ENCODE measurements around the gene PACRG. TPM values are rescaled to one million over a fixed set of nuclear protein-coding genes. Genes with fewer than 3 reads are reported as not detected.
"Not testable (repeated sequence)": the region's sequence is repeated elsewhere in the genome, so short reads cannot be mapped to it uniquely, and the experiment has no call there.

Gene PACRG
- 10 to 100 TPM in 1 of 7 donors, 1 to 10 TPM in 6; 2.9 to 33.1 (median 3.8) TPM for total RNA-seq
- polyA plus RNA-seq, result 1 to 10 TPM; 2.5 to 4.5 TPM
- long read RNA-seq, donor 1, result 0 reads
- long read RNA-seq, donor 2, partial matches to known transcripts, result 7 of 8 reads
- long read RNA-seq, donor 2, other reads (novel, unspliced or antisense), result 0 of 8 reads
- long read RNA-seq, donor 3, result 0 reads

DNA sequence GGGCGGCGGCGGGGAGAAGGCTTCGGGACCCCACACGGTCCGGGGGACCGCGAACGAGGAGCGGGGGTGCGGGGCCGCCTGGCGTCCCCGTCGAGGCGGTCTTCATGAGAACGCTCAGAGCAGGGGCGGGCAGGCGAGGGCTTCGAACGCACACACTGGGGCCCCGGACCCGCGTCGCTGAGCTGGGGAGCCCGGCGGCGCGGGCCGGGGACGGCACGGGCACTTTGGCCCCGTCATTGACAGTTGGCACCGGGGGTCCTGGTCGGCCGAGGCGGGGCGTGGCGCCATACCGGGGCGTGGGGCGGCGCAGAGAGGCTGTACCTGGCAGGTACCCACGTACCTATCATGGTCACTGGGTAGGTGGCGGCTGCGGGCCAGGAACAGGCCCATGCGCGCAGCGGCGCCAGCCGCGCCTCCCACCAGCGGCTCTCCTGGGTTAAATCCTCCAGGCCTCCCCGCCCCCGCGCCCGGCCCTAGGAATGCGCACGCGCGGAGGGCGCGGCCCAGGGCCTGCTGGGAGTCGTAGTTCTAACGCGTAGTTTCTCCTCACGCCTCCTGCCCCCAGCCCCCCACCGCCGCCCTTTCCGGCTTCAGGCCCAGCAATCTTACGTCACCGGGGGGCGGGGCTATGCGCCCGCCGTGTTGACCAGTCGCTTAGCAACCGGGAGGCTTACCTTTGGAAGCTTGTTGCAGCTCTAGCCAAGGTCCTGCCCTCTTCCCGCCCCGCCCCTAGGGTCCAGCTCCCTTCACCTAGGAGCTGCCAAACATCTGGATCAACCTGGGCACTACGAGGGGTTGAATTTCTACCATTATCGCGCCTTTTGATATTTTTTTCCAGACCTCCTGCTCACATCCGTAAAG, at the start of gene PACRG, which contains the start of gene PRKN:
PACRG (plus strand) TSS at position 653 of the 861 bp plus-strand sequence.
PRKN (minus strand) TSS at position 445 of the 861 bp plus-strand sequence.
- peak within 1 kb of the TSS; percentile 58 to 88 for H3K27ac ChIP-seq
- 0 to 1% (median 0%) methylated on average over 53 to 84 of the region's 84 CpGs for WGBS, 3 donors

DNA sequence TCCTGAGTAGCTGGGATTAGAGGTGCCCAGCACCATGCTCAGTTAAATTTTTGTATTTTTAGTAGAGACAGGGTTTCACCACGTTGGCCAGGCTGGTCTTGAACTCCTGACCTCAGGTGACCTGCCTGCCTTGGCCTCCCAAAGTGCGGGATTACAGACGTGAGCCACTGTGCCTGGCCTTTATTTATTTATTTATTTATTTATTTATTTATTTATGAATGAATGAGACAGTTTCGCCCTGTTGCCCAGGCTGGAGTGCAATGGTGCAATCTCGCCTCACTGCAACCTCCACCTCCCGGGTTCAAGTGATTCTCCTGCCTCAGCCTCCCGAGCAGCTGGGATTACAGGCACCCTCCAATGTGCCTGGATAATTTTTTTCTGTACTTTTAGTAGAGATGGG, 48.9 kb upstream of the PACRG start:
- intact Hi-C loops (cut with DNase I); H3K27me3 ChIP-seq; DNase-seq; H3K27ac ChIP-seq; H3K36me3 ChIP-seq; H3K4me1 ChIP-seq (ENCODE audit: insufficient read depth); H3K4me3 ChIP-seq; H3K9me3 ChIP-seq: not testable (repeated sequence)
- WGBS, 3 donors, result 92 to 93% (median 92%) methylated on average over 7 of the region's 7 CpGs

More for the DNA sequence above, at the start of gene PACRG, which contains the start of gene PRKN:
- Histone ChIP-seq H3K27me3 (no peaks in the 10 kb centered on the region), H3K9me3 (no peaks in the 10 kb centered on the region), H3K4me3 (peak within 1 kb of the TSS; percentile 87), H3K36me3 (no peaks in the 10 kb centered on the region), H3K4me1 (ENCODE audit: insufficient read depth) (no peaks in the 10 kb centered on the region)
- DNase-seq, result peak; percentile 99 to 100 (median 100)
- intact Hi-C loops (cut with DNase I), result no loop called here
- TF ChIP-seq EP300 (IDR thresholded peaks at IDR 0.05) (peak; percentile 48), POLR2A (IDR thresholded peaks at IDR 0.05) (peak; percentile 94)
- TF ChIP-seq, protein P1, sequence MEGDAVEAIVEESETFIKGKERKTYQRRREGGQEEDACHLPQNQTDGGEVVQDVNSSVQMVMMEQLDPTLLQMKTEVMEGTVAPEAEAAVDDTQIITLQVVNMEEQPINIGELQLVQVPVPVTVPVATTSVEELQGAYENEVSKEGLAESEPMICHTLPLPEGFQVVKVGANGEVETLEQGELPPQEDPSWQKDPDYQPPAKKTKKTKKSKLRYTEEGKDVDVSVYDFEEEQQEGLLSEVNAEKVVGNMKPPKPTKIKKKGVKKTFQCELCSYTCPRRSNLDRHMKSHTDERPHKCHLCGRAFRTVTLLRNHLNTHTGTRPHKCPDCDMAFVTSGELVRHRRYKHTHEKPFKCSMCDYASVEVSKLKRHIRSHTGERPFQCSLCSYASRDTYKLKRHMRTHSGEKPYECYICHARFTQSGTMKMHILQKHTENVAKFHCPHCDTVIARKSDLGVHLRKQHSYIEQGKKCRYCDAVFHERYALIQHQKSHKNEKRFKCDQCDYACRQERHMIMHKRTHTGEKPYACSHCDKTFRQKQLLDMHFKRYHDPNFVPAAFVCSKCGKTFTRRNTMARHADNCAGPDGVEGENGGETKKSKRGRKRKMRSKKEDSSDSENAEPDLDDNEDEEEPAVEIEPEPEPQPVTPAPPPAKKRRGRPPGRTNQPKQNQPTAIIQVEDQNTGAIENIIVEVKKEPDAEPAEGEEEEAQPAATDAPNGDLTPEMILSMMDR (IDR thresholded peaks at IDR 0.05), result peak in 1 of 3 donors; percentile 18

DNA sequence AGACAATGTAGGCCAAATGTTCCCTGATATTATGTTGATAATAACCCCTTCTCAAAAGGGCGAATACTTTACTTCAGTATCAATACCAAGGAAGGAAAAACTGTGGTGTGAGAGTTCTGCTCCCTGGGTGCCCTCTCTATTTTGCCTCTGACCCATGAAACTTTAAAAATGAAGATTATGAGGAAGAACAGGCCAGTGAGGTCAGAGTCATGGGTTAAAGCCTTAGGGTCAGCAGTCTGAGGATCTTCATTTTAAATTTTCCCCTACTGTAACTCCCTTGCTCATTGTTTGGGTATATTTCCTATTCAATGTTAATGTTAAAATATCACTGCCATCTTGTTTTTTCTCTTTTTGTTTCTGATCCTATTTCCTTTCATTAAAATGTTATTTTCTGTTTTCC, 48.1 kb upstream of the PACRG start:
- WGBS, 3 donors, result 85 to 97% (median 89%) methylated on average over 1 of the region's 1 CpG
- no peak for DNase-seq
- no peak overlapping the region for H3K4me3 ChIP-seq
- H3K9me3 ChIP-seq, result no peaks in the 10 kb centered on the region
- no peaks in the 10 kb centered on the region for H3K27me3 ChIP-seq
- TF ChIP-seq EP300 (IDR thresholded peaks at IDR 0.05) (no peak), POLR2A (IDR thresholded peaks at IDR 0.05) (no peak)
- TF ChIP-seq, protein P1 (IDR thresholded peaks at IDR 0.05), result no peak
- no peak overlapping the region for H3K27ac ChIP-seq
- H3K4me1 ChIP-seq (ENCODE audit: insufficient read depth), result no peaks in the 10 kb centered on the region
- intact Hi-C loops (cut with DNase I), result no loop called here
- no peaks in the 10 kb centered on the region for H3K36me3 ChIP-seq

DNA sequence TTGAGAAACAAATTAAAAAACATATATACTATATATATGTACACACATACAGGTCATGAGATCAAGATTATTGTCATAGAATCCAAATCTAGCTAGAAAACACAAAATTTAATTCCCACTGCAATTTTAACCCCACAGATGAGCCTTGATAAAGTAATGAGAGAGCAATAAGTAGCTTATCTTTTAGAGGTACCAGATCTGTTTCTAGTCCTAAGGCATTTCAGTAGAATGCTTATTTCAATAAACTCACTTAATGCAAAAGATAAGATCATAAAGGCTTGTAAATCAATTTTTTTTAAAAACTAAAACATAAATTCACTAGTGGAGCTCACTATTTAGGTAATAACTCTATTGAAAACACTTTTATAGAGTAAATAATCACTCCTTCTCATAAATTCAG, 47.4 kb upstream of the PACRG start:
- H3K36me3 ChIP-seq, result no peaks in the 10 kb centered on the region
- no peak overlapping the region for H3K27ac ChIP-seq
- intact Hi-C loops (cut with DNase I), result no loop called here
- no peak for TF ChIP-seq EP300 (IDR thresholded peaks at IDR 0.05)
- no peak for TF ChIP-seq POLR2A (IDR thresholded peaks at IDR 0.05)
- TF ChIP-seq, protein P1 (IDR thresholded peaks at IDR 0.05), result no peak
- no peak overlapping the region for H3K4me3 ChIP-seq
- H3K27me3 ChIP-seq, result no peaks in the 10 kb centered on the region
- no peak for DNase-seq
- H3K4me1 ChIP-seq (ENCODE audit: insufficient read depth), result no peaks in the 10 kb centered on the region
- H3K9me3 ChIP-seq, result no peaks in the 10 kb centered on the region

DNA sequence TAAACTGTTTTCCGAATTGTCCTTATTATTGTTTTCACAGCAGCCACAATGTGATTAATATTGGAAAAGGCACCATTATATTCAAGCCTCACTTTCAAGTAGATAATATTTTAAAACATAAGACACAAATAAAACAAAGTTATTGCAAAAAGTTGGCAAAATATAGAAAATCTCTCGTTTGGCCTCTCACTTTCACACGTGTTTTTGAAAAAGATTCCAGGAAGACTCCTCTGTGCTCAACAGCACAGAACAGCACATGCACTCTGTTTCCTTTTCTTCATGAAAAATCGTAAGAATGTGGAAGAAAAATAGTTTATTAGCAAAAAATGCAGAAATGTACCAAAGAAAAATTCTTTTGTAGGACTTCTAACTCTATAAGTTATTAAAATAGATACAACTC, 46.9 kb upstream of the PACRG start:
- no peaks in the 10 kb centered on the region for H3K4me1 ChIP-seq (ENCODE audit: insufficient read depth)
- no peaks in the 10 kb centered on the region for H3K9me3 ChIP-seq
- H3K27ac ChIP-seq, result no peak overlapping the region
- no peak overlapping the region for H3K4me3 ChIP-seq
- 4 to 23% (median 13%) methylated on average over 4 of the region's 4 CpGs for WGBS, 3 donors
- intact Hi-C loops (cut with DNase I), result no loop called here
- TF ChIP-seq EP300 (IDR thresholded peaks at IDR 0.05), result no peak
- TF ChIP-seq, protein P1 (IDR thresholded peaks at IDR 0.05), result no peak
- no peak for TF ChIP-seq POLR2A (IDR thresholded peaks at IDR 0.05)
- no peak for DNase-seq
- H3K36me3 ChIP-seq, result no peaks in the 10 kb centered on the region
- H3K27me3 ChIP-seq, result no peaks in the 10 kb centered on the region

Measured in ovary (tissue), 10 donors.